ENCODE results near the gene CCDC69. TPM values are rescaled to one million over a fixed set of nuclear protein-coding genes. Genes with fewer than 3 reads are reported as not detected.

Gene CCDC69
- total and polyA plus RNA-seq, 4 donors: 15.4 to 73.6 (median 61.9) TPM

GRCh38 chr5:151219789-151220188, 4.1 kb downstream of the CCDC69 start:
- no peak for TF ChIP-seq CTCF (IDR thresholded peaks at IDR 0.05; ENCODE audit: control extremely low read depth, extremely low read depth)
- peaks cover 0 to 38% (median 0%) of the 10 kb centered on the region in 5 donors for H3K4me1 ChIP-seq (ENCODE audit: control insufficient read depth in 5 of 5, insufficient read depth in 5 of 5, low read length in 5 of 5)
- H3K9ac ChIP-seq (ENCODE audit: insufficient read depth in 1 of 2, low read length in 2 of 2): no peak overlapping the region
- no peak overlapping the region for H3K27ac ChIP-seq (ENCODE audit: low read depth in 1 of 2, low read length in 1 of 2)
- peaks cover 0 to 2% (median 0%) of the 10 kb centered on the region in 3 donors for H3K27me3 ChIP-seq (ENCODE audit: control insufficient read depth in 3 of 3, insufficient read depth in 3 of 3, low read length in 2 of 3)
- H3K4me3 ChIP-seq: no peak overlapping the region
- WGBS, 2 donors: 77 to 85% methylated on average over 7 of the region's 7 CpGs
- peaks cover 0 to 2% (median 0%) of the 10 kb centered on the region in 4 donors for H3K36me3 ChIP-seq (ENCODE audit: control insufficient read depth in 4 of 4, insufficient read depth in 4 of 4, low read length in 4 of 4)
- ATAC-seq (ENCODE audit: insufficient read depth, low FRiP score): no peak
- no peaks in the 10 kb centered on the region for H3K9me3 ChIP-seq (ENCODE audit: control insufficient read depth in 4 of 4, insufficient read depth in 3 of 4, low read length in 3 of 4)
- DNase-seq: no peak

- Histone ChIP-seq H3K9ac (ENCODE audit: insufficient read depth in 1 of 2, low read length in 2 of 2) (no peak overlapping the region), H3K27me3 (ENCODE audit: control insufficient read depth in 3 of 3, insufficient read depth in 3 of 3, low read length in 2 of 3) (peaks cover 0 to 2% (median 0%) of the 10 kb centered on the region in 3 donors), H3K9me3 (ENCODE audit: control insufficient read depth in 4 of 4, insufficient read depth in 3 of 4, low read length in 3 of 4) (no peaks in the 10 kb centered on the region), H3K27ac (ENCODE audit: low read depth in 1 of 2, low read length in 1 of 2) (no peak overlapping the region), H3K4me3 (no peak overlapping the region), H3K4me1 (ENCODE audit: control insufficient read depth in 5 of 5, insufficient read depth in 5 of 5, low read length in 5 of 5) (peaks cover 0 to 41% (median 4%) of the 10 kb centered on the region in 5 donors), H3K36me3 (ENCODE audit: control insufficient read depth in 4 of 4, insufficient read depth in 4 of 4, low read length in 4 of 4) (peaks cover 0 to 2% (median 0%) of the 10 kb centered on the region in 4 donors)
- DNase-seq (no peak), ATAC-seq (ENCODE audit: insufficient read depth, low FRiP score) (no peak)
- WGBS, 2 donors: 95 to 97% methylated on average over 9 of the region's 9 CpGs
- no peak for TF ChIP-seq CTCF (IDR thresholded peaks at IDR 0.05; ENCODE audit: control extremely low read depth, extremely low read depth)
These were observed 4.8 kb downstream of the CCDC69 start for GRCh38 chr5:151219138-151219537.

- H3K27me3 ChIP-seq (ENCODE audit: control insufficient read depth in 3 of 3, insufficient read depth in 3 of 3, low read length in 2 of 3): peaks cover 0 to under 1% (median 0%) of the 10 kb centered on the region in 3 donors
- H3K4me1 ChIP-seq (ENCODE audit: control insufficient read depth in 5 of 5, insufficient read depth in 5 of 5, low read length in 5 of 5): peaks cover 0 to 42% (median 9%) of the 10 kb centered on the region in 5 donors
- H3K9ac ChIP-seq (ENCODE audit: insufficient read depth in 1 of 2, low read length in 2 of 2): no peak overlapping the region
- no peaks in the 10 kb centered on the region for H3K9me3 ChIP-seq (ENCODE audit: control insufficient read depth in 4 of 4, insufficient read depth in 3 of 4, low read length in 3 of 4)
- no peak overlapping the region for H3K27ac ChIP-seq (ENCODE audit: low read depth in 1 of 2, low read length in 1 of 2)
- H3K36me3 ChIP-seq (ENCODE audit: control insufficient read depth in 4 of 4, insufficient read depth in 4 of 4, low read length in 4 of 4): peaks cover 0 to 2% (median 0%) of the 10 kb centered on the region in 4 donors
- DNase-seq (no peak), ATAC-seq (ENCODE audit: insufficient read depth, low FRiP score) (no peak)
- WGBS, 2 donors: 79 to 83% methylated on average over 6 of the region's 6 CpGs
- TF ChIP-seq CTCF (IDR thresholded peaks at IDR 0.05; ENCODE audit: control extremely low read depth, extremely low read depth): no peak
- no peak overlapping the region for H3K4me3 ChIP-seq
These were observed 5.7 kb downstream of the CCDC69 start for GRCh38 chr5:151218177-151218576.

GRCh38 chr5:151216781-151217180, 7.1 kb downstream of the CCDC69 start:
- Histone ChIP-seq H3K36me3 (ENCODE audit: control insufficient read depth in 4 of 4, insufficient read depth in 4 of 4, low read length in 4 of 4) (peaks cover 0 to 2% (median 0%) of the 10 kb centered on the region in 4 donors), H3K27ac (ENCODE audit: low read depth in 1 of 2, low read length in 1 of 2) (no peak overlapping the region), H3K9me3 (ENCODE audit: control insufficient read depth in 4 of 4, insufficient read depth in 3 of 4, low read length in 3 of 4) (no peaks in the 10 kb centered on the region), H3K9ac (ENCODE audit: insufficient read depth in 1 of 2, low read length in 2 of 2) (no peak overlapping the region), H3K27me3 (ENCODE audit: control insufficient read depth in 3 of 3, insufficient read depth in 3 of 3, low read length in 2 of 3) (no peaks in the 10 kb centered on the region), H3K4me1 (ENCODE audit: control insufficient read depth in 5 of 5, insufficient read depth in 5 of 5, low read length in 5 of 5) (peaks cover 0 to 40% (median 9%) of the 10 kb centered on the region in 5 donors), H3K4me3 (no peak overlapping the region)
- no peak for ATAC-seq (ENCODE audit: insufficient read depth, low FRiP score)
- 72 to 87% methylated on average over 5 of the region's 5 CpGs for WGBS, 2 donors
- no peak for TF ChIP-seq CTCF (IDR thresholded peaks at IDR 0.05; ENCODE audit: control extremely low read depth, extremely low read depth)
- no peak for DNase-seq

All from lung (tissue), 12 donors.